AG04449 (cell line): Measurements from ENCODE around the gene AQP12A.

Experiments used
- CTCF ChIA-PET: fragments of 350-600 bp; formaldehyde crosslinking; extraction: SDS; loops from one replicate; lab custom pipeline; 2021; ENCODE audit warnings: antibody characterized with exemption; lab: Yijun Ruan, JAX
- POLR2A ChIA-PET: fragments of 400-600, 350-600 bp; formaldehyde crosslinking; extraction: SDS; loops from one replicate; lab custom pipeline; 2020; ENCODE audit warnings: antibody characterized with exemption, inconsistent platforms; lab: Yijun Ruan, JAX
- DNase-seq: peaks from one replicate; pipeline ENCODE4 v3.0.0-alpha.2; 2010; ENCODE audit warnings: low read depth, low spot score
- H3K4me3 ChIP-seq: 2 replicates; pipeline ENCODE4 v1.5.1; 2011; ENCODE audit warnings: low read depth, mild to moderate bottlenecking, control low read depth, low read length
- TF ChIP-seq, protein P1 (sequence below): IDR thresholded peaks from one replicate; pipeline ENCODE4 v1.5.1; 2011; ENCODE audit warnings: mild to moderate bottlenecking, moderate library complexity, low read length, control low read depth, inconsistent platforms; ENCODE audit not compliant: insufficient read depth; ENCODE audit errors: missing control alignments

Gene AQP12A

DNA sequence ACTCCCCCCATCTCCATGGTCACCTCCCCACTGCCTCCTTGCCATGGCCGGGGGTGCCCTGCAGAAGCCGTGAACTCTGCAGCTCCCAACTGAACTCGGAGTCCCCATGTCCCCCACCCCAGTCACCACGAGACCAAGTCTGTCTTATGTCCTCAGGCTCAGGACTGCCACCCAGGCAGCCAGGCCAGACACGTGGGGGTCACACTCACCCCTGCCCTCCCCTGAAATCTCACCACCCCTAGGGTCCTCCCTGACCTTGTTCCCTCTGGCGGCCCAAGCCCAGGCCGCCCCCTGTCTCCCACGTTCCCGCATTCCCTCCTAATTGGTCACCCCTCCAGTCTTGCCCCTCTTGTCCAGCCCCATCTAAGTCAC is 11.0 kb downstream of the AQP12A start:
- H3K4me3 ChIP-seq = no peak overlapping the region
- no peak for DNase-seq
- POLR2A ChIA-PET = no interaction called here
- CTCF ChIA-PET = no interaction called here
- TF ChIP-seq, protein P1, sequence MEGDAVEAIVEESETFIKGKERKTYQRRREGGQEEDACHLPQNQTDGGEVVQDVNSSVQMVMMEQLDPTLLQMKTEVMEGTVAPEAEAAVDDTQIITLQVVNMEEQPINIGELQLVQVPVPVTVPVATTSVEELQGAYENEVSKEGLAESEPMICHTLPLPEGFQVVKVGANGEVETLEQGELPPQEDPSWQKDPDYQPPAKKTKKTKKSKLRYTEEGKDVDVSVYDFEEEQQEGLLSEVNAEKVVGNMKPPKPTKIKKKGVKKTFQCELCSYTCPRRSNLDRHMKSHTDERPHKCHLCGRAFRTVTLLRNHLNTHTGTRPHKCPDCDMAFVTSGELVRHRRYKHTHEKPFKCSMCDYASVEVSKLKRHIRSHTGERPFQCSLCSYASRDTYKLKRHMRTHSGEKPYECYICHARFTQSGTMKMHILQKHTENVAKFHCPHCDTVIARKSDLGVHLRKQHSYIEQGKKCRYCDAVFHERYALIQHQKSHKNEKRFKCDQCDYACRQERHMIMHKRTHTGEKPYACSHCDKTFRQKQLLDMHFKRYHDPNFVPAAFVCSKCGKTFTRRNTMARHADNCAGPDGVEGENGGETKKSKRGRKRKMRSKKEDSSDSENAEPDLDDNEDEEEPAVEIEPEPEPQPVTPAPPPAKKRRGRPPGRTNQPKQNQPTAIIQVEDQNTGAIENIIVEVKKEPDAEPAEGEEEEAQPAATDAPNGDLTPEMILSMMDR = no peak

DNA sequence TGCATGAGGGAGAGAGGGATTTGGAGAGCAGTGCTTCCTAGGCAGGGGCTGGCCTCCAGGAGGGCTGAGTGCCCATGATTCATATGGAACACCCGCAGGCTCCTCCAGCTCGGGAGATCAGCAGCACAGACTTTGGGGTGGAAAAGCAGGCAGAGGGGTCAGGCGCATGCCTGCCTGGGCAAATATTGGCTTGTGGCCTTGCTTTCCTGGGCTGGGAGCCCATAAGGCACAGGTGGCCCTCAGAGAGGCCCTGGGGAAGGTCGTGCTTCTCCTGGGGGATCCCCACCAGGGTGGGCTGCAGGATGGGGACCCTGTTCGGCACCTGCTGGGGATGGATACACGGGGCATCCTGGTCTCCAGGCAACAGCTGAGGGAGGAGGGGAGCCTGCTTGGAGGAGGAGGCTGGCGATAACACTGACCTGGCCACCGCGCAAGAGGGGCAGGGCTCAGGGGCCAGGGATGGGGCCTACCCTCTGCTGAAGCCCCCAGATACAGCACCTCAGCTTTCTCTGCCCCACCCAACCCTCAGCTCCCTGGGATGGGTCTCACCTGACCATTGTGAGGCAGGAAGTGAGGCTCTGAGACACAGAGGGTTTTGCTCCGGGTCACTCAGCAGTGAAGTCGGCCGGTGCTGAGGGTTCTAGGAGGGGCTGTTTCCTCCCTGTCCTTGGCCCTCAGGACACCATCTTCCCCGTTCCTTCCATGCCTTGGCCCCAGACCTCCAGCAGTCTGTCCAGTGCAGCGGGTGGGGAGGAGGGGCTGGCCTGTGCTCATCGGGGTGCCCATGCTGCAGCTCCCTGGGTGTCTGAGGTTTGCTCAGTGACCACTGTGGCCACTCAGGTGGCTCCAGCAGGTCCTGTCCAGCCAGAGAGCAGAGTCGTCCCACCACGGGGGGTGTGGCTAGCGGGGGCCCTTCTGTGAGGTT is 12.0 kb downstream of the AQP12A start:
- POLR2A ChIA-PET = no interaction called here
- H3K4me3 ChIP-seq = no peak overlapping the region
- TF ChIP-seq, protein P1 = no peak
- CTCF ChIA-PET = interaction anchor here (0.8 to 1.0 kb wide), 2 partner anchors 137 to 190 kb away, joined by 3 to 4 read pairs (median 3); no protein-coding TSS in a partner anchor
- no peak for DNase-seq

DNA sequence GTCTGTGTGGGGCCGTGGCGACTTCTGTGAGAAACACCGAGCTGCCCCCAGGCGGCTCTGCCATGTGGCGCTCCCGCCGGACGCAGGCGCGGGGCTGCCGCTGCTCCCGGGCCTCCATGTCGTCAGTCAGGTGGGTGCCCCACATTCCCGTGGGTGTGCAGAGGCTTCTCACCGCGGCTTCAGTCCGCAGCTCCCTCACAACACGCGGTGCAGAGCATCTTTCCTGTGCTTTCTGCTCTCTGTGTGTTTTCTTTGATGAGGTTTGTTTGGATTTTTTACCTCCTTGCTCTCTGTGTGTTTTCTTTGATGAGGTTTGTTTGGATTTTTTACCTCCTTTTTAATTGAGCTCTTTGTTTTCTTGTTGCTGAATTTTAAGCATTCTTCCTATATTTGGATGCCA is 13.0 kb downstream of the AQP12A start:
- TF ChIP-seq, protein P1 = no peak
- no peak for DNase-seq
- CTCF ChIA-PET = interaction anchor here (0.8 to 0.9 kb wide), 2 partner anchors 138 to 191 kb away, joined by 3 to 4 read pairs; no protein-coding TSS in a partner anchor
- no peak overlapping the region for H3K4me3 ChIP-seq
- POLR2A ChIA-PET = no interaction called here

DNA sequence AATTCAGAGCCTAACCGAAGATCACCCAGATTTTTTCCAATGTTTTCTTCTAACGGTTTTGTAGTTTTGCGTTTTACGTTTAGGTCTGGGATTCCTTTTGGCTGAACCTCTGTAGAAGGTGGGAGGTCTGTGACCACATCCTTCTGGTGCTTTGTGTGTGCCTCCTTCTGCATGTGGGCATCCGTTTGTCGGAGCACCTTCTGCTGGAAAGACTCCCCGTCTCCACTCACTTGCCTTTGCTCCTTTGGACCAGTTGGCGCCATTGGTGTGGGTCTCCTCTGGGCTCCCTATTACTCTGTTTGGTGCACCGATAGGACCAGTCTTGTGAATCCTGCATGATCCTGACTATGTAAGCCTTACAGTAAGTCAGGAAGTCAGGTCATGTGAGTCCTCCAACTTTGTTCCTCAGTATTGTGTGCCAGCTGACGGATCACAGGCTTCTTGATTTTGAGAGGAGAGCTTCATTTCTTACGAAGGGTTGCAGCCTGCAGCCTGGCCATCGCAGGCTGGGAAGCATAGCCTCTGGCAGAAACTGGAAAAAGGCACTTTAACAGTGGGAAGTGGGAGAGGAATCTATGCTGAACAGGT is 13.6 kb downstream of the AQP12A start:
- ChIA-PET POLR2A (no interaction called here), CTCF (no interaction called here)
- DNase-seq = no peak
- TF ChIP-seq, protein P1 = no peak
- no peak overlapping the region for H3K4me3 ChIP-seq

DNA sequence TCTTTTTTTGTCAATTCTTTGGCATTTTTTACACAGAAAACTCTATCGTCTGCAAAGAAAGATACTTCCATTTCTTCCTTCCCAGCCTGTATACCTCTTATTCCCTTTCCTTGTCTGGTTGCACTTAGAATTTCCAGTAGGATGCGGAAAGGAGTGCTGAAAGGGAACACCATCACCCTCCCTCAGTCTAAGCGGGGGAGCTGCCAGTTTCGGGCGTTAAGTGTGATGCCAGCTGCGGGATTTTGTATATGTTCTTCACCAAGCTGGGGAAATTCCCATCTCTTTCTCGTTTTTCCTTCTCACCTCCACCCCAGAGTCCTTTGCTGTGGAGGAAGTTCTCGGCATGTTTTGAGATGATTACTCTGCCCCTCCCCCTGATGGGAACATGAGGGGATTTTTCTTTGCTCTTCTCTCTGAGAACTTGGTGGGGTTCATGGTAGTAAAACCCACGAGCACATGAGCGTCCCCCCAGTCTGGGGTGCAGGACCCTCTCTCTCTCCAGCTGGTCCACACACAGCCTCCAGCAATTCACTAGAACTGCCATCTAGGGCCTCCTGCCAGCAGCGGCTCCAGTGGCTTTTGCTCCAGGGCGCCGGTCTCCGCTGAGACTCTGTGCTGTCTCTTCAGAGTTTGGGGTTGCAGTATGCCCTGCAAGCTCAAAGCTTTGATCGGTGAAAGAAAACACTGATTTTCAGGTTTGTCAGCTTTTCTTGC is 15.5 kb downstream of the AQP12A start:
- TF ChIP-seq, protein P1 = no peak
- DNase-seq = no peak
- H3K4me3 ChIP-seq = no peak overlapping the region
- CTCF ChIA-PET = interaction anchor here (1.0 kb wide), 1 partner anchor 141 kb away, joined by 4 read pairs; no protein-coding TSS in a partner anchor
- POLR2A ChIA-PET = no interaction called here

DNA sequence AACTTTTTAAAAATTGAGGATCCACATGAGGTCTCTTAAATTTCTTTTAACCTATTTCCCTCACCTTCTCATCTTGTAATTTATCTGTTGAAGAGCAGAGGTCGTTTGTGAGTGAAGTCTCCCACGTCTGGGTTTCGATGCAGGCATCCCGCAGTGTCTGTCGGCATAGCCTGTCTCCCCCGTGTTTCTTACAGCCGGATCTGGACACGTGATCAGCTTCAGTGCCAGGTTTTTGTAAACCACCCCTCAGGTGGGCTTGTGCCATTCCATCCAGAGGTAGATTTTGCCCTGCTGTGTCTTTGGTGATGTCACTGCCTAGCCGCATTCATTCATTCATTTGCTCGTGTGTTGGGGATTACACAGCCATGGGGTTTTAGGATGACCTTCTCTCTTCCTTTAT is 16.2 kb downstream of the AQP12A start:
- TF ChIP-seq, protein P1 = no peak
- no peak overlapping the region for H3K4me3 ChIP-seq
- POLR2A ChIA-PET = no interaction called here
- CTCF ChIA-PET = interaction anchor here (1.0 to 1.5 kb wide), 2 partner anchors 142 to 194 kb away, joined by 3 to 4 read pairs; no protein-coding TSS in a partner anchor
- no peak for DNase-seq
